ENCODE data around the gene SLC35A3. TPM values are rescaled to one million over a fixed set of nuclear protein-coding genes. Genes with fewer than 3 reads are reported as not detected.

SLC35A3 gene
- total and polyA plus RNA-seq, 9 of the 15 experiments (the other 6 are each of a cell fraction or from before 2014, with no cell fraction given): 3.5 to 21.7 (median 13.2) TPM

GRCh38 chr1:100037927-100038659, 68.3 kb downstream of the SLC35A3 start (continued):
- TF ChIP-seq ATF3 (IDR thresholded peaks at IDR 0.05) (no peak), ATF3 (CRISPR knock-in tag; conservative IDR thresholded peaks at IDR 0.05) (peak; percentile 69; the same call in 1 of the 2 replicates), RBM14 (IDR thresholded peaks at IDR 0.05; ENCODE audit: borderline replicate concordance, insufficient read depth, low read depth, low read length) (0 out of 2 replicates have a peak, but pooled peaks have one; percentile 43), MAFF (IDR thresholded peaks at IDR 0.05; ENCODE audit: low read length) (no peak), RFX5 (IDR thresholded peaks at IDR 0.05; ENCODE audit: low read depth, low read length) (no peak), ZNF76 (CRISPR knock-in tag; IDR thresholded peaks at IDR 0.05; ENCODE audit: borderline replicate concordance) (no peak), CBX8 (IDR thresholded peaks at IDR 0.05; ENCODE audit: borderline replicate concordance, extremely low read depth, low read depth, low read length, poor library complexity, severe bottlenecking) (no peak), ZBTB11 (CRISPR knock-in tag; IDR thresholded peaks at IDR 0.05) (0 out of 6 replicates have a peak, but pooled peaks of 1 of the 3 experiments have one; percentile 15), PRDM10 (IDR thresholded peaks at IDR 0.05; ENCODE audit: partially characterized antibody) (no peak), RFX7 (CRISPR knock-in tag; IDR thresholded peaks at IDR 0.05) (no peak), LCOR (CRISPR knock-in tag; IDR thresholded peaks at IDR 0.05) (0 out of 2 replicates have a peak, but pooled peaks have one; percentile 46), STAT6 (CRISPR knock-in tag; IDR thresholded peaks at IDR 0.05) (peak; percentile 69), ZBTB17 (CRISPR knock-in tag; IDR thresholded peaks at IDR 0.05) (no peak), ZNF785 (CRISPR knock-in tag; IDR thresholded peaks at IDR 0.05) (no peak)
